ENCODE data around the gene TPM4. TPM values are rescaled to one million over a fixed set of nuclear protein-coding genes. Genes with fewer than 3 reads are reported as not detected.
"Not testable (repeated sequence)": the region's sequence is repeated elsewhere in the genome, so short reads cannot be mapped to it uniquely, and the experiment has no call there.

The TPM4 gene
- total RNA-seq (10 to 100 TPM; 30.5 to 57.3 (median 42.5) TPM), polyA plus RNA-seq (10 to 100 TPM; 24.3 to 43.2 (median 40.8) TPM)
- long read RNA-seq, donor 1, transcript TPM4-201 (8 exons, 2,666 nt) = major isoform, 41 of 49 reads
- long read RNA-seq, donor 1, partial matches to known transcripts = 1 of 49 reads
- long read RNA-seq, donor 1, other reads (novel, unspliced or antisense) = 2 of 49 reads
- long read RNA-seq, donor 2, transcript TPM4-201 (8 exons, 2,666 nt) = major isoform, 64 of 69 reads
- long read RNA-seq, donor 2, partial matches to known transcripts = 1 of 69 reads
- long read RNA-seq, donor 2, other reads (novel, unspliced or antisense) = 2 of 69 reads

- TF ChIP-seq CTCF (IDR thresholded peaks at IDR 0.05) = no peak
- intact Hi-C loops (cut with DNase I) = no loop called here
- Histone ChIP-seq H3K27ac (peak within 1 kb of the TSS; percentile 79), H3K4me1 (no peaks in the 10 kb centered on the region), H3K36me3 (ENCODE audit: insufficient read depth in 1 of 2, low read depth in 1 of 2) (peaks cover 0 to under 1% of the 10 kb centered on the region in 2 donors), H3K4me3 (peak within 1 kb of the TSS; percentile 67), H3K9me3 (no peaks in the 10 kb centered on the region), H3K27me3 (ENCODE audit: insufficient read depth in 3 of 3, low read length in 2 of 3) (peaks cover 0 to 45% (median 9%) of the 10 kb centered on the region in 3 donors)
- peak; percentile 88 to 92 for DNase-seq
- ATAC-seq = peak; percentile 70 to 77 (median 72)
- 0% methylated on average over 35 to 101 of the region's 101 CpGs for WGBS, 3 donors
These were observed at the start of gene TPM4 for GRCh38 chr19:16076154-16076957. TPM4 (plus strand) TSS chr19:16076495; CDS start chr19:16076566, 71 bp downstream.

GRCh38 chr19:16026756-16027155, 49.5 kb upstream of the TPM4 start:
- 56 to 60% (median 58%) methylated on average over 7 of the region's 7 CpGs for WGBS, 3 donors
- TF ChIP-seq CTCF (IDR thresholded peaks at IDR 0.05) = no peak

GRCh38 chr19:16027528-16027927, 48.8 kb upstream of the TPM4 start:
- Histone ChIP-seq H3K4me3 (no peak overlapping the region), H3K27me3 (ENCODE audit: insufficient read depth in 3 of 3, low read length in 2 of 3) (peaks cover 0 to 7% (median 0%) of the 10 kb centered on the region in 3 donors), H3K36me3 (ENCODE audit: insufficient read depth in 1 of 2, low read depth in 1 of 2) (no peaks in the 10 kb centered on the region), H3K4me1 (no peaks in the 10 kb centered on the region), H3K27ac (no peak overlapping the region), H3K9me3 (no peaks in the 10 kb centered on the region)
- TF ChIP-seq CTCF (IDR thresholded peaks at IDR 0.05) = no peak
- ATAC-seq (no peak), DNase-seq (no peak)
- WGBS, 3 donors = 21 to 23% (median 23%) methylated on average over 6 of the region's 6 CpGs
- intact Hi-C loops (cut with DNase I) = no loop called here

More at GRCh38 chr19:16026756-16027155, 49.5 kb upstream of the TPM4 start:
- H3K4me3 ChIP-seq = no peak overlapping the region
- ATAC-seq (no peak), DNase-seq (no peak)
- H3K4me1 ChIP-seq = no peaks in the 10 kb centered on the region
- no peaks in the 10 kb centered on the region for H3K9me3 ChIP-seq
- H3K27me3 ChIP-seq (ENCODE audit: insufficient read depth in 3 of 3, low read length in 2 of 3) = peaks cover 0 to 7% (median under 1%) of the 10 kb centered on the region in 3 donors
- intact Hi-C loops (cut with DNase I) = no loop called here
- no peak overlapping the region for H3K27ac ChIP-seq
- no peaks in the 10 kb centered on the region for H3K36me3 ChIP-seq (ENCODE audit: insufficient read depth in 1 of 2, low read depth in 1 of 2)

GRCh38 chr19:16030155-16030554, 46.1 kb upstream of the TPM4 start:
- H3K4me3 ChIP-seq; ATAC-seq; H3K4me1 ChIP-seq; H3K27ac ChIP-seq; intact Hi-C loops (cut with DNase I); H3K9me3 ChIP-seq; DNase-seq; H3K36me3 ChIP-seq (ENCODE audit: insufficient read depth in 1 of 2, low read depth in 1 of 2); H3K27me3 ChIP-seq (ENCODE audit: insufficient read depth in 3 of 3, low read length in 2 of 3): not testable (repeated sequence)
- 82 to 84% (median 82%) methylated on average over 12 of the region's 12 CpGs for WGBS, 3 donors
